AG09309 (cell line): ENCODE measurements around the gene MAD1L1.

Experiments
- DNase-seq: peaks from one replicate; pipeline ENCODE4 v3.0.0-alpha.2; 2010; ENCODE audit warnings: low read depth
- H3K4me3 ChIP-seq: 2 replicates; pipeline ENCODE4 v1.5.1; 2011; ENCODE audit warnings: mild to moderate bottlenecking, low read depth, low read length, moderate library complexity; ENCODE audit not compliant: control insufficient read depth
- TF ChIP-seq, protein P1 (sequence below): IDR thresholded peaks from 2 replicates; pipeline ENCODE4 v1.5.1; 2011; ENCODE audit warnings: mild to moderate bottlenecking, low read depth, low read length, inconsistent platforms; ENCODE audit not compliant: insufficient read depth, control insufficient read depth; ENCODE audit errors: missing control alignments

MAD1L1 gene

GRCh38 chr7:2116448-2116810 is 116.3 kb downstream of the MAD1L1 start:
- TF ChIP-seq, protein P1, sequence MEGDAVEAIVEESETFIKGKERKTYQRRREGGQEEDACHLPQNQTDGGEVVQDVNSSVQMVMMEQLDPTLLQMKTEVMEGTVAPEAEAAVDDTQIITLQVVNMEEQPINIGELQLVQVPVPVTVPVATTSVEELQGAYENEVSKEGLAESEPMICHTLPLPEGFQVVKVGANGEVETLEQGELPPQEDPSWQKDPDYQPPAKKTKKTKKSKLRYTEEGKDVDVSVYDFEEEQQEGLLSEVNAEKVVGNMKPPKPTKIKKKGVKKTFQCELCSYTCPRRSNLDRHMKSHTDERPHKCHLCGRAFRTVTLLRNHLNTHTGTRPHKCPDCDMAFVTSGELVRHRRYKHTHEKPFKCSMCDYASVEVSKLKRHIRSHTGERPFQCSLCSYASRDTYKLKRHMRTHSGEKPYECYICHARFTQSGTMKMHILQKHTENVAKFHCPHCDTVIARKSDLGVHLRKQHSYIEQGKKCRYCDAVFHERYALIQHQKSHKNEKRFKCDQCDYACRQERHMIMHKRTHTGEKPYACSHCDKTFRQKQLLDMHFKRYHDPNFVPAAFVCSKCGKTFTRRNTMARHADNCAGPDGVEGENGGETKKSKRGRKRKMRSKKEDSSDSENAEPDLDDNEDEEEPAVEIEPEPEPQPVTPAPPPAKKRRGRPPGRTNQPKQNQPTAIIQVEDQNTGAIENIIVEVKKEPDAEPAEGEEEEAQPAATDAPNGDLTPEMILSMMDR: no peak
- DNase-seq: no peak
- H3K4me3 ChIP-seq: no peak overlapping the region

- DNase-seq: no peak
- TF ChIP-seq, protein P1: no peak
- H3K4me3 ChIP-seq: no peak overlapping the region
Measured at GRCh38 chr7:2115760-2116447, 116.8 kb downstream of the MAD1L1 start.

- H3K4me3 ChIP-seq: no peak overlapping the region
- TF ChIP-seq, protein P1: no peak
Measured at GRCh38 chr7:2114926-2115759, 117.6 kb downstream of the MAD1L1 start.

GRCh38 chr7:2114052-2114451 is 118.7 kb downstream of the MAD1L1 start:
- H3K4me3 ChIP-seq: no peak overlapping the region
- TF ChIP-seq, protein P1: peak; percentile 5
- DNase-seq: no peak

More at GRCh38 chr7:2114926-2115759, 117.6 kb downstream of the MAD1L1 start:
- no peak for DNase-seq

- H3K4me3 ChIP-seq: no peak overlapping the region
Measured at GRCh38 chr7:2112261-2113198, 120.2 kb downstream of the MAD1L1 start.

More at GRCh38 chr7:2112261-2113198, 120.2 kb downstream of the MAD1L1 start:
- TF ChIP-seq, protein P1: no peak
- DNase-seq: no peak
